NT2/D1 (cell line): ENCODE measurements around the gene PRM3.

Experiments
- SUZ12 ChIP-seq: IDR thresholded peaks from 2 replicates; pipeline ENCODE4 v1.6.1; 2011; ENCODE audit not compliant: insufficient read length, insufficient read depth; ENCODE audit errors: extremely low read depth
- ZNF274 ChIP-seq: IDR thresholded peaks from 2 replicates; pipeline ENCODE4 v1.6.1; 2011; ENCODE audit warnings: mild to moderate bottlenecking, low read depth, low read length

- TF ChIP-seq SUZ12 = no peak
- TF ChIP-seq ZNF274 = no peak
Measured at GRCh38 chr16:11264155-11264832, 9.1 kb downstream of the PRM3 start.
